ENCODE results near the gene TOPBP1.
"Not testable (repeated sequence)": the region's sequence is repeated elsewhere in the genome, so short reads cannot be mapped to it uniquely, and the experiment has no call there.

TOPBP1 gene

DNA sequence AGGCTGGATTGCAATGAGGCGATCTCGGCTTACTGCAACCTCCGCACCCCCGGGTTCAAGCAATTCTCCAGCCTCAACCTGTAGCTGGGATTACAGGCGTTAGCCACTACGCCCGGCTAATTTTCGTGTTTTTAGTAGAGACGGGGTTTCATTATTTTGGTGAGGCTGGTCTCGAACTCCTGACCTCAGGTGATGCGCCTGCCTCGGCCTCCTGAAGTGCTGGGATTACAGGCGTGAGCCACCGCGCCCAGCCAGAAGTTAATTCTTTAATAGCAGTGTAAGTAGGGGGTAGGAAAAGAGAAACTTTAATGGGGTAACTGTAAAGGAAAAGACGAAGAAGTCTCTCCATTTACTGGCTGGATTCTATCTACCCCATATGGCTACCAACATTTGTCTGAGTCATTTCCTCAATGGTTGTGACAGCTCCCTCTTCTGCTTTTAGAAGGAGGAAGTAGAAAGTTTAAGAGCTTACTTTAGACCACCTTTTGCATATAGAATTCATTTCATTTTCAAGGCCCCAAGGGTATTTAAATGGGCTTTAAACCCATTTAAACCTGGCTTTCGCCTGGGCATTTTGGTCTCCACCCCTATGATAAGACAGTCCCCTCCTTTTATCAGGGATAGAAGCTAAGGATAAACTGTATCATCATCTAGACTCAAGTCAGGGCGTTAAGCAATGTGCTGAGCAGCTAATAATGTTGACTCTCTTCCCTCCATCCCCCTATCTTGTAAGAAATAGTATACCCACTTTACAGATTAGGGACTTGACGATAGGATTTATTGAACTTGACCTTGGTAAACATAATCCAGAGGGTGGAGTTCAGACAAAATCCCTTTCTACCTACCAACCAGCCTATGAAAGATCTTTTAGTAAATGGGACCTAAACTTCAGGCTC is 89.3 kb downstream of the TOPBP1 start:
- DNase-seq (ENCODE audit: low read depth, low spot score) = no peak

DNA sequence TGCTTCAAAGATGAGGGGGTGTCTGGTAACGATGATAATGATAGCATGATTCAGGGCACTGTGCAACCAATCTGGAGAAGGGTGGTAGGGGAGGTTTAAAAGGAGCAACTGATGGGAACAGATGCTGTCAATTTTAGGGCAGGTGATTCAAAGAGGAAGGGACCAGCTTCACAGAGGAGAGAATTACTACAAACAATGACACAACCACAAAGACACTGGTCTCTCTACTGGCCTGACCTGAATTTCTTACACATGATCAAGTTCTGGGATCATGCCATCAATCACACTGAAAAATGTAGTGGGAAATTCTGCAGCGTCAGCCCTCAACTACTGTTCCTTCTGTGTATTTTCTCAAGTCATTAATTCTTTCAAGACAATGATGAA is 90.8 kb downstream of the TOPBP1 start:
- DNase-seq (ENCODE audit: low read depth, low spot score) = no peak

DNA sequence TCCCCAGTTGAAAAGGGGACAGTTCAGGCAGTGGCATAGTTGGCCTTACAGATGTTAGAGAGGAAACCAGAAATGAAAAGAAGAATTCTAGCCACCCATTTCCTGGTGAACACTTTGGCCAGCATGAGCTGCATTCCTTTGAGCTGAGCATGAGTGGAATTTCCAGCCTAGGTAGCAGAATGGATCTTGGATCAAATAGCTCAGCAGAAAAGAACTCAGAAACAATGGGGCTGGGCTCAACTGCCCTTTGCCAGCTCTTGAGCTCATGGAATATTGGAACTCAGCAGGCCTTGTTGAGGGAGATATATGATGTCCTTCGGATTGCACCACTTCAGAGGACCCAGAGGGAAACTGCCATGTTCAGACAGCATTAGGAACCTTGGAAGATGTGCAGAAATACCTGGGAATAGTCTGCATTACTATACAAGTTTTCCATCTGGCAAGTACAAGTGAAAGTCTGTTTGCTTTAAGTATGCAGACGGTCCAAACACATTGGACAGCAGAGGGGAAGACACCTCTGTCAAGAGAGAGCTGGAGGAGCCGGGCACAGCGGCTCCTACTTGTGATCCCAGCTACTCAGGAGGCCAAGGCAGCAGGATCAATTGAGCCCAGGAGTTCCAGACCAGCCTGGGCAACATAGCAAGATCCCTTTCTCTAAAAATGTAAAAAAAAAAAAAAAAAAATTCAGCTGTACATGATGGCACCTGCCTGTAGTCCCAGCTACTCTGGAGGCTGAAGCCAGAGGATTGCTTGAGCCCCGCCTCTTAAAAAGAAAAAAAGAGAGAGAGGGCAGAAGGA is 91.4 kb downstream of the TOPBP1 start:
- DNase-seq (ENCODE audit: low read depth, low spot score) = no peak

DNA sequence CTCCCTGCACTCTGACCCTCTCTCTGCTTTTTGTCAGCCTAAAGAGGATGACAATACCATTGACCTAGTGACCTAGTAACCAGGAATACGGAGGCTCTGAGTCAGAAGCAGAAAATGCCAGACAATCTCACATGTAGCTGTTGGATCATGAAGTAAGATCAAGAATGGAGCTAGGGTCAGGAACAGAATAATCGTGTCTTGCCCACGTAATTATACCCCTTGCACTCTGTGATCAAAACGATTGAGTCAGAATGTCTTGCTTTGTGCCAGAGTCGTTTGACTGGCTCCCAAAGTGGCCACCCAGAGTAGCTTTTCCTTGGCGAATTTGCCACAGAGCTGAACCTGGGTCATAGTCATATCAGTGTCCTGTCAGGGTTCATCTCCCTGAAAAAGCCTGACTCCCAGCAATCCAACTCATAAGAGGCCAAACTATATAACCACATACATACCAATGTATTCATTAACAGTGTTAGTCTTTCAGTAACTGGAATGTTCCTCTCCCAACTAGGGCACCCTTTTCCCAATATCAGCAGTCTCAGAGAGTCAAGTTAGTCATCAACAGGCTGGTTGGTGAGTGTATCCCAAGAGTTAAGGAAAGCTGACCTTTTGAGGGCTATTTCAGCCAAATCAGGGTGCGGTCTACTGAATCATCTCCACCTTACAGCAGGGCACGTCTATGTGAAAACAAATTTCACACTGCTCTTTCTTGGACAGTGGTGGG is 93.3 kb downstream of the TOPBP1 start:
- DNase-seq (ENCODE audit: low read depth, low spot score) = no peak

DNA sequence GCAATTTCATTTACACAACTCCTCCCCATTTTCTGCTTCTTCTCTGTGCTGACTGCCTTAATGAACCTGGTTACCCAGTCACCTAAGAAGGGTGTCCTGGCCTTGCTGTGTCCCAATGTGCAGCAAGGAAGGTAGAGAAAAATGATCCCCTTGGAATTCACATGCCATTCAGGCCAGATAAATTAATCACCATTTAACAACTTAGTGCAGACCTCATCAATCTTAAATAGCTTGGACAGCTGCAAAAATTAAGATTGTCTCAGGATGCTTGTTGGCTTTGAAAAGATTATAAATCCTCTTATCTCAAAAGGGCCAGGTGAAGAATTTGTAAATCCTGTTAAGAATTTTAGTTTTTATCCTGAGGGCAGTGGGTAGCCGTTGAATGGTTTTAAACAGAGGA is 97.9 kb downstream of the TOPBP1 start:
- DNase-seq (ENCODE audit: low read depth, low spot score) = no peak

DNA sequence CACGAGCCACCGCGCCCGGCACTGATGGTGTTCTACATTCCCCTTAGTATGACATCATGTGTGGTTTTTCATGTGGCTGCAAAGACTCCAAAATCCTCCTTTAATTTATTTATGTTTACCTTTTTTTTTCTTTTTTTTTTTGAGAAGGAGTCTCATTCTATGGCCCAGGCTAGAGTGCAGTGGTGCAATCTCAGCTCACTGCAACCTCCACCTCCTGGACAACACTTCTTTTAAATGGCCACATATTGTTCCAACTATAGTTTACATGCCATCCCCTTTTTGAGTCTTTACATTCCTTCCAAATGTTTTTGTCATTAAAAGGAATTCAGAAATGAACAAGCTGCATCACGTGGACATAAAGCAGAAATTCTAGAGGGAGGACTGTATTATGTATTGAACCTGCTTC is 98.6 kb downstream of the TOPBP1 start:
- DNase-seq (ENCODE audit: low read depth, low spot score) = no peak

DNA sequence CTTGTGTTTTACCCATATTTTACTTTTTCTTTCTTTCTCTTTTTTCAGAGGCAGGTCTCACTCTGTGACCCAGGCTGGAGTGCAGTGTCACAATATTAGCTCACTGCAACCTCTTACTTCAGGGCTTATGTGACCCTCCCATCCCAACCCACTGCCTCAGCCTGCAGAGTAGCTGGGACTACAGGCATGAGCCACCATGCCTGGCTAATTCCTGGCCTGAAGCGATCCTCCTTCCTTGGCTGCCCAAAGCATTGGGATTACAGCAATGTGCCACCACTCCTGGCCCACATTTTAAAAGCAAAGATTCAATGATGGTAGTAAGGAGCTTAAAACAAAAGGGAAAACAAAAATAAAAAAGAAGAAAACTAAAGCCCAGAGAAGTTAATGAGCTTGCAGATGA is 99.4 kb downstream of the TOPBP1 start:
- DNase-seq (ENCODE audit: low read depth, low spot score) = no peak

DNA sequence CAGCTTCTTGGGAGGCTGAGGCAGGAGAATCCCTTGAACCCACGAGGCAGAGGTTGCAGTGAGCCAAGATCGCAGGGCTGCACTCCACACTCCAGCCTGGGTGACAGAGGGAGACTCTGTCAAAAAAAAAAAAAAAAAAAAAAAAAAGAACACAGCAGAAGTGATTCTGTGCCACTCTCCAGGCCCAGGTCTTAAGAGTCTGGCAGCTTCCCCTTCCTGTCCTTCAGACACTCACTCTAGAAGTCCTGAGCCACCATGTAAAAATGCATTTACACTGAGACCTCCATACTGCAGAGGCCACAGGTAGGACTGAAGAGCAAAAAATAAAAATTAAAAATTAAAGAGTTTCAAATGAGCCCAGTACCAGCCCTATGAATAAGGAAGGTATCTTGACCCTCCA is 100.1 kb downstream of the TOPBP1 start:
- DNase-seq (ENCODE audit: low read depth, low spot score) = no peak

DNA sequence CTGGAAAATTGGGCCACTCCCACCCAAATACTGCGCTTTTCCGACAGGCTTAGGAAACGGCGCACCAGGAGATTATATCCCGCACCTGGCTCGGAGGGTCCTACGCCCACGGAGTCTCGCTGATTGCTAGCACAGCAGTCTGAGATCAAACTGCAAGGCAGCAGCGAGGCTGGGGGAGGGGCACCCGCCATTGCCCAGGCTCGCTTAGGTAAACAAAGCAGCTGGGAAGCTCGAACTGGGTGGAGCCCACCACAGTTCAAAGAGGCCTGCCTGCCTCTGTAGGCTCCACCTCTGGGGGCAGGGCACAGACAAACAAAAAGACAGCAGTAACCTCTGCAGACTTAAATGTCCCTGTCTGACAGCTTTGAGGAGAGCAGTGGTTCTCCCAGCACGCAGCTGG is 110.2 kb downstream of the TOPBP1 start:
- not testable (repeated sequence) for DNase-seq (ENCODE audit: low read depth, low spot score)

Measured in brain pericyte (primary cell).